ENCODE results near the gene FREM2.

Gene FREM2

DNA sequence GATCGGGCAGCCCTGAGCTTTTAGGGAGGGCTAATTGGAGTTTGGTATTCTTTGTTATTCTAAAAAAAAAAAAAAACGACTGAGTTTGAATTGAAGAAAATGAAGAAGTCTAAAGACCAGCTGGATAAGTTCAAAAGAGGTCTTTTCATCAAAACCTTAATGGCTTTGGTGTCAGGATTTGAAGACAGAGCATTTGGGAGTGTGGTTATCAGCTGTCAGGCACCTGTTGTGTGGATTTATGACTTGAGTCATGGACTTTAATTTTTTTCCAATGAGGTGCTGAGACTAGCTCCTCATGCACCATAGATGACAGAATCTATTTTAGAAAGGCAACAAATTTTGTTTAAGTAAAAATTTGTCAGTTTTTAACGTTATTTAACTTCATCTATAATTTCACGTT is 72.5 kb downstream of the FREM2 start:
- in situ Hi-C loops (cut with MboI; ENCODE audit: low sequenced_read_pairs) = no loop called here

DNA sequence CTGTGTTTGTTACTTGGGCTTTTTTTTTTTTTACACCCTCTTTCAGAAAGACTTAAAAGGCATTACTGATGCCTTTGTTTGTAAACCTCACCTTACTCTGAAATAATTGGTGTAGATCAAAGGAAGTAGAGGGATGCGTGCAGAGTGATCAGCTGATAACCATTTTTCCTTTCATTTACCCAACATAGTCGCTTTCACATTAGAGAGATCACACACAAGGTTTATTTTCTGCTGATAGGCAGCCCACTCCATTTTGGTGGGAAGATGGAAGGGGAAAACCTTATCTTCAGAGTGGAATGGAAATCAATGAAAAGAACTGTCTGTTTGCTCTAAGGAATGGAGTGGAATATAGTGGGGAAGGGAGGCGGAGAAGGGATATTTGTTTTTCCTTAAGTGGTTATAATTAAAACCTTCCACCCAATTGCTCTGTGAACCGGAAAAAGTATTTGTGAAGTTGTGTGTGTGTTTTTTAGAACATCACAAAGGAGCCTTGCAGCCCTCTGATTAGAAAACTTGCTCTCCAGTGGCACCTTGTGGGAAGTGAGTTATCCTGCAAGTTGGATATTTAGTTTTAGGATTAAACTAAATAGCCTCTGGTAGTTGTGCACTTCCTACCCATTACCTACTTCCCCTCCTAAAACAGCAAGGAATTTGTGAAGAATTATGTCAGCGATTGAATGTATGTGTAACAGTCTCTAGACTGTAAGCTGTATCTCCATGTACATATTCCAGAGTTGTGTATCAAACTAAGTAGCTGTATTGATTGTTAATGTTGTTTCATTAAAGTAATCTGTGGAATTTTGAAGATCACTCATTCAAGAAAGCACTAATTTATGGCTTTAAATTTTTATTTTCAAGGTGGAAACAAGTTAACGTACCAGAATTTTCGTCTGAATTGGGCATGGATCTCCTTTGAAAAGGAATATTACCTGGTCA is 76.8 kb downstream of the FREM2 start:
- in situ Hi-C loops (cut with MboI; ENCODE audit: low sequenced_read_pairs) = no loop called here

DNA sequence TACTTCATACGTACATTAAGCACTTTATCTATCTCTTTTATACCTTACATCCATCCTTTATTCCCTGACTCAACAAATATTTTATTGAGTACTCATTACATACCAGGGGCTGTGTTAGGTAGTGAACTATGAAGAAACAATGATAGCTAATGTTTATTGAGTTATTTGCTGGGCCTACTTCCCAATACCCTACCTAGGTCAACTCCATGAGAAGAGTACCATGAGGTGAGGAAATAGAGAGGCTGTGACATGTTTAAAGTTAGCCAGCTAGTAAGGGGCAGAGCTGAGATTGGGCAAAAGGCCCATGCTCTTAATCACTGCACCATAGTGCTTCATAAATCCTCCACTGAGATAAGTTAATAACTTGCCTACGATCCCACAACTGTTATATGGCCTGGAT is 79.9 kb downstream of the FREM2 start:
- in situ Hi-C loops (cut with MboI; ENCODE audit: low sequenced_read_pairs) = no loop called here

DNA sequence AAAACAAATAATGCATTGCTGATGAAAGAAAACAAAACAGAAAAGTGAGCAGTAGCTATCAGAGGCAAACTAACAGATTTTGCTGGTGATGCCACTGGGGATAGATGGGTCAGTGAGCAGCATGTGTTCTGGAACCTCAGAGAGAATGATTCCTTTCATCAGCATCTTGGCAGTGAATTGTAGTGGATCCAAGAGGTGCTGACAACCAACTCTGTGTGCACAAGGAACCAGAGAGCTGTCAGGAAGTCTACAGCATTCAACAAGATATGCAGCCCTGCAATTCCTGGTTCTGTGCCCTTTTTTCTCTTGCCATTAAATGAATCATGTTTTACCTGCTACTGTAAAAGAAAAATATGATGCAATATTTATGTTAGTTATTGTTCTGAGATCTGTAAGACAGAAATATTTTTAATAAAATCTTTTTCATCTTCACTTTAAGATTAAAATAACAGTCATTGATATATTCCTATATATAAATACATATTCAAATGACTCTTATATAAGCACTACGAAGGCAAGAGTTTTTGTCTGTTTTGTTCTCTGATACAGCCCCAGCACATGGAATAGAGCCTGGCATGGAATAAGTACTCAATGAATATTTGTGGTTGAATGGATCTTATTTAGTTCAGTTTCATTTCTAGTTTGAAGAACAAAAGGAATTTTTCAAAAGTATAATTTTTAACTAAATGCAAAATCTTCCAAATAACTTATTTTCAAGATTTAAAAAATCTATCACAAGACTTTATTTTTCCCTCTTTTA is 80.8 kb downstream of the FREM2 start:
- in situ Hi-C loops (cut with MboI; ENCODE audit: low sequenced_read_pairs) = no loop called here

DNA sequence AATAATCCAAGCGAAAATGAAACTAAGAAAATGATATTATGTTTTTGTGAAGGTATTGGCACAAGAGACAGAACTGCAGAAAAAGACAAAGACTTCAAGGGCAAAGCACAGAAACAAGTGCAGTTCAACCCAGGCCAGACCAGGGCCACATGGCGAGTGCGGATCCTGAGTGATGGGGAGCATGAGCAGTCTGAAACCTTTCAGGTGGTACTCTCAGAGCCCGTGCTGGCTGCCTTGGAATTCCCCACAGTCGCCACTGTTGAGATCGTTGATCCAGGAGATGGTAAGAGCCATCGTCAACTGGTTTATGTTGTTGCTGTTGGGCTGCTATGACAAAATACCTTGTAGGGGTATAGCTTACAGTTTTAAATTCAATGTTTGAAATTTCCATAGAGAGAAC is 82.6 kb downstream of the FREM2 start:
- in situ Hi-C loops (cut with MboI; ENCODE audit: low sequenced_read_pairs) = no loop called here

DNA sequence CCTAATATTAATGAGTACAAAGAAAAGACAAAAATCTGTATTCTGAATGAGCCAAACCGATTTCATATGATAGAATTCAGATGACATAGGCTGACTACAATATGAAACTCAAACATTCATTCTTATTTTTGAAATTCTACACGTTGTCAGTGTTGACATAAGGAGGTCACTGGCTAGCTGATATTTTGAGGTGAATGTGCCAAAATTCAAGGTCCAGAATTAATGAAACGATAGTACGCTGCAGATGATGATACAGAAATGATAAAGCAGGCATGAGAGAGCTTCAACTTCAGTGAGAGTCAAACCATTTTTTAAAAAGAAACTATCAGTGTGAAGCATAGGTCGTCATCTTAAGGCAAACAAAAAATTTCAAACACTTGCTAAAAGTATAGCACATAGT is 88.2 kb downstream of the FREM2 start:
- in situ Hi-C loops (cut with MboI; ENCODE audit: low sequenced_read_pairs) = no loop called here

DNA sequence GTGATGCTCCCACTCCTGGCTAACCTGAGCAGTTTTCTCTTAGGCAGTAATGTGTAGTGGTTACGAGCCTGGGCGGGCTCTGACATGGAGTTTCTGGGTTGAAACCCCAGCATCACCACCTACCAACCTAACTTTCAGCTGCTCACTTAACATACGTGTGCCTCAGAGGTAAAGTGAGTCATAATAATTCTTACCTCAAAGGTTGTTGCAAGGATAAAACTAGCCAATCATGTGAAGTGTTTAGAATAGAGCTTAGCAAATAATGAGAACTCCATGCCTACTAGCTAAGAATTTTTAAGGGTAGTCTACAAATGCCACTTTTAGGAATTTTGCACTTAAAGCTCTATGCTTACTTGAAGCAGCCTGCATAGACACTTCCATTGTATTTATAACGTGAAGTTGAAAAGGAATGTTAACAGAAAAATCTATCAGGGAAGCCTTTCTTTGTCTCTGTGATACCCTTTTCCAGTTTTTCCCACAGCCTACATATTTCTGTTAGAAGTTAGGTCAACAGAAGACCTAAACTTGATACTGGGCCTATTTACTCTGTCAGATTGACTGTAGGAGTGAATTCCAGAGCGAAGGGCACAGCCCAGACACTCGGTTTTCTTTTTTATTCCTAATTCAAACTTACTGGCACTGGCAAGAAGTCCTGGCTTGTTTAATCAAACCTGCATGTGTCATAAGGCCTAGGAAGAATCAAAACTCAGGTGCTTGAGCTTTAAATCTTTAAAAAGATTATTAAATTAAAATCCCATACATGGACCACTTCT is 90.7 kb downstream of the FREM2 start:
- in situ Hi-C loops (cut with MboI; ENCODE audit: low sequenced_read_pairs) = no loop called here

DNA sequence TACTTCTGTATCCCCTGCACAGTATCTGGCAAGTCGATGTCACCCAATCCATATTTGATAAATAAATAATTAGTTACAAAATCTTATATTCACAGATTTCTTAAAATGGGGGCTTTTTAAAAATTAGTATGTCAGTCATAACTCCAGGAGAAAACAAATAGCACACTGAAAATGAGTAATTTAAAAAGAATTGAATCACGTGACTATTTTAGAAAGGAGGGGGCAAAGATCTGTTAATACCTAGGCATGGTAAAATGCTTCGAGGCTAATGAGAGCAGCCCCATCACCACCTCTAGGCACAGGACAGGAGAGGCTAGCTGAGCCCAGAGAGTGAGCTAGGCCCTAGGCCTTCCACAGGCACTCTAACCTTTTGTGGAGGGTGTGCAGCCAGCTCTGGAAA is 94.7 kb downstream of the FREM2 start:
- in situ Hi-C loops (cut with MboI; ENCODE audit: low sequenced_read_pairs) = no loop called here

DNA sequence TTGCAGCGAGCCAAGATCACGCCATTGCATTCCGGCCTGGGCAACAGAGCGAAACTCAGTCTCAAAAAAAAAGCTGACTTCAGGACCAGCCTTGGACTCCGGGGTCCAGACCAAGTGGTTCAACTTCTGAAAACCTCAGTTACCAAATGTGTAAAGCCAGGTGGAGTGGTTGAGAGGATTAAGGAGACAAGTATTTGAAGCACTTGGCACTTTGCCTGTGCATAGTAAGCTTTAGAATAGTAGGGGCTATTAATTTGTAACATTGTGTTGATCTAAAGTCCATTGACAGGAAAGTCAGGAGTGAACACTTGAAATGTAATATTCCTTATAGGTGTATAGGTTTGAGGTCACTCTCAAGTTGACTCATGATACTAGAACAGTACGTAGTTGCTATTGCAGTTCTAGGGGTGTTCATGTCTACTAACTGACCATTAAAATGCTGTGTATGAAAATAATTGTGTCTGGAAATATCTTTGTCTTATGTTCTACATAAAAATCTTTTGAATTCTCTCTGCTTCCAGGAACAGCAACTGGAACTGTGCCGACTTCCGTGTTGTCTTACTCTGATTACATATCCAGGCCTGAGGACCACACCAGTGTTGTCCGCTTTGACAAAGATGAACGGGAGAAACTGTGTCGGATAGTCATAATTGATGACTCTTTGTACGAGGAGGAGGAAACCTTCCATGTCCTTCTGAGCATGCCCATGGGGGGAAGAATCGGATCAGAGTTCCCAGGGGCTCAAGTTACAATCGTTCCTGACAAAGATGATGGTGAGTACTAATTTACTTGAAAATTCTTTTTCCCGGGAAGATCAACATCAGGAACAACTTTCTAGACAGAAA is 97.4 kb downstream of the FREM2 start:
- in situ Hi-C loops (cut with MboI; ENCODE audit: low sequenced_read_pairs) = no loop called here

DNA sequence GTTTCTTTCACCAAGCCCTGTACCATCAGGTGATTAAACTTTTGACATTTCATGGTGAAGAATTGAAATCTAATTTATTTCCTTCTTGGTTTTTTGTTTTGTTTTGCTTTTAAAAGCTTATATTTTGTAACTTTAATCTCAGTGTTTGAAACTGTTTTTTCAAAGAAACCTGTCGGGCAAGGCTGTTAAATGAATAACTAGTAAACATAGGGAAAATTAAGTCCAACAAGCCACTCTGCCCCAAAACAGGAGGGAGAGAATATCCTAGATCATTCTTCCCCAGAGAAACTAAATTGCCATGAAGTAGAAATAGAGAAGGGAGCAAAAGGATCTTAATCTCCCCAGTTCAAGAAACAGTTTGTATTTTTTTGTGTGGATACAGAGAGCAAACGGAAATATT is 98.2 kb downstream of the FREM2 start:
- in situ Hi-C loops (cut with MboI; ENCODE audit: low sequenced_read_pairs) = no loop called here

DNA sequence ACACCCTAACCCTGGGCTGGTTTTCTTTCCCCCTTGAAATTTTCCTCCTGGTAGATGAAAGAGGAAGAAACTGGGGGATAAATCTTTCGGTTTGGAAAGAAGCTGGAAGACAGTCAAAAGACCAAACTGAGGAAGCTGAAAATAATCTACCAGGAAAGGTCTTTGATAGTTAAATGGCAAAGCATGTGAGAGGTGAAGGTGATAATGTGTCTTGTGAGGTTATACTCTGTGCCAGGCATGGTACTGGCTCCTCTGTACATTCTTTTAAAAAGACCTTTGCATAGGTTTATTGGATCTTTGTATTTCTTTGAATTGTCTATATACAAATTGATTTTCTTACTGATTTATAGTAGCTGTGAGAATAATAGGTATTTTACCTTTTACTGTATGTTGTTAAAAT is 98.6 kb downstream of the FREM2 start:
- in situ Hi-C loops (cut with MboI; ENCODE audit: low sequenced_read_pairs) = no loop called here

DNA sequence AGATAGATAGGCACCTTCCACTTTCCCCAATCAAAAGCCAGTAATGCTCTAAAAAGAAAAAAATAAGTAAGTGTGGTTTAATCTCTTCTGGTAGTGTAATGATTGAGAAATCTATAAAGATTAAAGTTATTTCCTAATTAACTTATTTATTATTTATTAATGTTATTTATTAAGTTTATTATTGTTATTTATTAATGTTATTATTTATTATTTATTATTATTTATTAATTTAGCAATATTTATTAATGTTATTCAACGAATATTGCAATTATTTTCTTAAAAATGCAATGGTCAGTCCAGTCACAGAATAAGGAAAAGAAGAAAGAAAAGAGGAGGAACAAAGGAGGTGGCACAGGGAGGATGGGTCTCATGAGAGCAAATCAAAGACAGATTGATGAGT is 100.7 kb downstream of the FREM2 start:
- in situ Hi-C loops (cut with MboI; ENCODE audit: low sequenced_read_pairs) = no loop called here

DNA sequence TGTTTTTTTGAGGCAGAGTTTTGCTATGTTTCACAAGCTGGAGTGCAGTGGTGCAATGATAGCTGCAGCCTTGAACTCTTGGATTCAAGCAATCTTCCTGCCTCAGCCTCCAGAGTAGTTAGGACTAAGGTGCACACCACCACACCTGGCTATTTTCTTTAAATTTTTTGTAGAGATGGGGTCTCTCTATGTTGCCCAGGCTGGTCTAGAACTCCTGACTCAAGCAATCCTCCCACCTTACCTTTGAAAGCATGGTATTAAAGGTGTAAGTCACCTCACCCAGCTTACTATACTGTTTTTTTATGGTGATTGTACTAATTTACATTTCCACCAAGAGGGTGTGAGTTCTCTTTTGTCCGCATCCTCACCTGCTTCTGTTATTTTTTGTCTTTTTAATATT is 110.0 kb downstream of the FREM2 start:
- in situ Hi-C loops (cut with MboI; ENCODE audit: low sequenced_read_pairs) = no loop called here

DNA sequence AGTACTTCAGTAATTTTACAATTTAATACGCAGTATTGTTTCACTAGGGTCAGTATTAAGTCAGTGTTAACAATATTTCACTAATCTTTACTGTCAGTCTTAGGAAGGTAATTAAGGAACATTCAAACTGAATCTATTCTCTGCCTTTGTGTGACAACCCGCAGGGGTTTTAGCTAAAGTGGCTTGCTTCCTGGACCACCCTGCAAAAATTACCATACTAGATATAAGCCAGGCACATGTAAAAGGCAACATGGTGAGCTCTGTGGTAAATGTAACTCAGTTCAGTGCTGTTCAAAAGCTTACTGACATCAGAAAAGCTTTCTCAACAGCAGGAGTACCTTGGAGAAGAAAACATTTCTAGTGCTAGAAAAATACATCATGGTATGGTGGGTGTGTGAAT is 116.7 kb downstream of the FREM2 start:
- in situ Hi-C loops (cut with MboI; ENCODE audit: low sequenced_read_pairs) = no loop called here

DNA sequence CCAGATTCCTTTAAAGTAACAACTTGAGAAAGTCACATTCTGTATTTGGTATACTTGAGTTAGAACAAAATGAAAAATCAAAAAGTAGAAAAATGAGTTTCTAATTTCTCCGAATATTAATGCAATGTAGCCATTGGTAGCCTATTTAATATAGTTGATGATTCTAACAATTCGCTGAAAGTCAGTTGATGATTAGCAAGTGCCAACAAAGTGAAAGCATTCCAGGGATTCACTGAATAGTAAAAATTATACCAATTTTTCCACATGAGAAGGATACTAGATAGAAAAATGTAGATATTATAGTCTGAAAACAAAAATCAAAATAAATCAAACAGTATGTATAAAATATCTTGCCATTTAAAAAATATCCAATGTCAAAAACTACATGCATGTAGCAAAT is 117.2 kb downstream of the FREM2 start:
- in situ Hi-C loops (cut with MboI; ENCODE audit: low sequenced_read_pairs) = no loop called here

DNA sequence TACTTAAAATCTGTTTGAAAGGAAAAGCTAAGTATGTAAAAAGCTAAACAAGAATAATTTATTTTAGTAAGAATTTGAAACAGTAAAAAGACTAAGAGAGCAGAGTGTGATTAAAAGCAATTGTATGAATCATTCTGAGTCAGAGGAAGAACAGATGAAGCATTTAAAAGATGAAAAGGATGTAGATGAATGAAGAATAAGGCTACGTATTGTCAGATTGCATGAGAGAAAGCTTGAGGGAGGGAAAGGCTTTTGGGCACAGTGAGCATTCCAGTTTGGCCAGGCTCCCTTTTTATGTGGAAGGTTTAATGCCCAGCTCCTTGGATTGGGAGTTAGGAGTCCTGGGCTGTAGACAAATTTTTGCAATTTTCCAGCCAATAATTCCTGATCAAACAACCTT is 117.7 kb downstream of the FREM2 start:
- in situ Hi-C loops (cut with MboI; ENCODE audit: low sequenced_read_pairs) = no loop called here

DNA sequence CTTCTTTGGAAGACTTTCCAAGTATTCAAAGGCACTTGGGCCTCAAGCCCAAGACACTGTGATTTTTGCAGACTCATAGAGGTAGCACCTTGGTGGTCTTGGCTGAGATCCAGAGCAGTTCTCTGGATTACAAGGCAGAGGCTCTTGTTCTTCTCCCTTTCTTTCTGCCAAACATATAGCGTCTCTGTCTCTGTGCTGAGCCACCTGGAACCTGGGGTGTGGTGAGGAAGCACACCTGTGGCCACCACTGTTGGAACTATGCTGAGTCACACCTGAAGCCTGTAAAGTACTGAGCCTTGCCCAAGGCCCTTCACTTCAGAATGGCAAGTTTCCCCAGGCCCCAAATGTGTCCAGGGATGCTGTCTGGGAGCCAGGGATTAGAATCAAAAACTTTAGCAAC is 127.5 kb downstream of the FREM2 start:
- in situ Hi-C loops (cut with MboI; ENCODE audit: low sequenced_read_pairs) = no loop called here

DNA sequence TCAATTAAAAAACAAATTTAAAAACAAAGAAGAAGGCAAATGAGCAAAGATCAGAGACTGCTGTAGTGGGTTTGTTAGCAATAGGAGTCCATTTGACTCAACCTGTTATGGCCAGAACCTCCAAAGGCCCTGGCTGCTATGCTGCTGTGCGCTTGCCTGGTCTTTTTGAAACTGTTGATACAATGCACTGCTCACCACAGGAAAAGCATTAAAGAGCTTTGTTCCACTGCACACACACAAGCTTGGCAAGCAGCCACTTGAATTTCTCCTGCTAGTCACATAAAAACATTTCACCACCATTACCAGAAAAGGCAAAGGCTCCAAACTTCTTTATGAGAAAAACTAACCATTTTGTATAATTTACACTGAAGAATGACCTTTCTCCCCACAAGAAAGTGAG is 132.2 kb downstream of the FREM2 start:
- in situ Hi-C loops (cut with MboI; ENCODE audit: low sequenced_read_pairs) = no loop called here

DNA sequence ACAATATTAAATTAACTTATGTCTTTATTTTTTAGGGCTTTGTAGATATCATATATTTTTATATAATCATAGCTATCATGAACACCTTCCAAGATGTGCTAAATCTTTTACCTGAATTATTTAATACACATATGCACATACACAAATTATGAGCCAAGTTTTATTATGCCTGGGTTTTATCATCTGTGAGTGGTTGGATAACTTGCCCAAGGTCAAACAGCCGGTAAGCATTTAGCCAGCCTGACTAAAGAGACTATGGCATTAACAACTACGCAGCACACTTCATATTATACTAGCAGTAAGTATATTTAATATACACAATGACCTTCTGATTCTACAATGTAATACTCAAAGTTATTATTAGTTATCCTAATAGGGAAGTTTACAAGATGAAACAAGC is 132.7 kb downstream of the FREM2 start:
- in situ Hi-C loops (cut with MboI; ENCODE audit: low sequenced_read_pairs) = no loop called here

DNA sequence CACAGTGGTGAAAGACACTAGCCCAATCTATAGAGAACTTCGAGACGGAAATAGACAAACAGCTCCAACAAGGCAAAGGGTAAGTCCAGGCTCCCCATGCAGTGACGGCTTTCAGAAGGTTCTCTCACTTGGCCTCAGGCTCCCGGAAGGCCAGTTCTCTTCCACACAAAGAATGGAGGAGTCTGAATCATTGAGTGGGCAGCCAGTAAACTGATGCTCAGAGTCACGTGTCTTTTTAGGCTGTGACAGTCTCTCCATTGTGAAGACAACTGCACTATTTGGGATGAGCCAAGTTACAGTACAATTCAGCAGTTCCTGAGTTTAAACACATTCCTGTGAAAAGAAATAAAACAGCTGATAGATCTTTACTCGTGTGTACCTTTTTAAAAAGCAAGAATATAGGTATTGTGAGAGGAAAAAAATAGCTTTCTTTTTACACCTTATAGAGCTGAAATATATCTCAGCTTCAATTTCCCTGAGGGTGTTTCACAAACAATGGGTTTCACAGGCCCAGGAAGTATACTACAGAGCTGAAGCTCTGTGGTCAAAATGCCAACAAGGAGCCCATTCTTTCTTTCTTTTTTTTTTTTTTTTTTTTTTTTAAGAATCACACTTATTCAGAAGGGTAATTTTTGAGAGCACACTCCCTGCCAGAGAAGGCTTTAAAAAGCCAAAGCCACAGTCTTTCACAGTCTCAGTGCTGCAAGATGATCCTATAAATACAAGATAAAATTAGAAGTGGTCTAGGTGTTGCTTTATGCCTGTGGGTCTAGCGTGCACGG is 135.1 kb downstream of the FREM2 start:
- in situ Hi-C loops (cut with MboI; ENCODE audit: low sequenced_read_pairs) = no loop called here
